K562 (cell line): ENCODE measurements around the gene DCAF11. TPM values are rescaled to one million over a fixed set of nuclear protein-coding genes. Genes with fewer than 3 reads are reported as not detected.

Experiments
- KLF16 ChIP-seq: IDR thresholded peaks from 2 replicates; pipeline ENCODE4 v1.6.1; 2016; ENCODE audit warnings: antibody characterized with exemption
- MTF1 ChIP-seq: fragments of 250-450 bp; sonication (Bioruptor Pico); IDR thresholded peaks from 2 replicates; pipeline ENCODE4 v1.9.0; 2021; ENCODE audit warnings: moderate library complexity, mild to moderate bottlenecking, inconsistent platforms, borderline replicate concordance
- PHTF2 ChIP-seq: fragments of 250-450 bp; sonication (Bioruptor Pico); IDR thresholded peaks from 2 replicates; pipeline ENCODE4 v1.5.0; 2021; ENCODE audit warnings: mild to moderate bottlenecking
- POLR2G ChIP-seq: fragments of 200-400 bp; formaldehyde crosslinking; IDR thresholded peaks from 2 replicates; pipeline ENCODE4 v1.6.1; 2017; ENCODE audit warnings: low read depth, mild to moderate bottlenecking, antibody characterized with exemption, low read length, moderate library complexity
- PYGO2 ChIP-seq: fragments of 450-650 bp; IDR thresholded peaks from 2 replicates; pipeline ENCODE4 v1.6.1; 2016; ENCODE audit warnings: mild to moderate bottlenecking, missing genetic modification characterization, moderate library complexity, missing compliant biosample characterization
- ZNF124 ChIP-seq: sonication (generic); formaldehyde crosslinking; IDR thresholded peaks from 2 replicates; pipeline ENCODE4 v1.8.1; 2022; ENCODE audit warnings: missing genetic modification reagents
- ZNF224 ChIP-seq: sonication (generic); formaldehyde crosslinking; IDR thresholded peaks from 2 replicates; pipeline ENCODE4 v1.8.0; 2022; ENCODE audit warnings: mild to moderate bottlenecking, missing genetic modification reagents
- ZNF695 ChIP-seq: fragments of 450-650 bp; formaldehyde crosslinking; IDR thresholded peaks from 2 replicates; pipeline ENCODE4 v1.4.0; 2020; ENCODE audit warnings: mild to moderate bottlenecking, moderate library complexity
- polyA plus RNA-seq, 8 experiments: library from polyadenylated mRNA; depleted of rRNA in 4 of 8; stranded (reverse) in 5 of 8; unstranded in 3 of 8; fragments of >200 nt; fragmentation: Nextera tagmentation in 2 of 8; fragmentation: Illumina TruSeq in 1 of 8; extraction: Ambion mirVana in 2 of 8; extraction: Trizol in 1 of 8; gene quantifications; 2 replicates each; pipeline versions ENCODE4 v1.2.1 to v1.2.3, GENCODE V29; 2011 to 2014; ENCODE audit warnings: inconsistent platforms in 1 of 8, missing spikeins in 1 of 8
- total RNA-seq, 7 experiments: library from RNA; depleted of rRNA in 6 of 7; stranded (reverse); fragments of >200 nt in 6 of 7; fragmentation: Illumina TruSeq in 2 of 7; extraction: Trizol in 2 of 7; gene quantifications; 2 replicates each; pipeline versions ENCODE4 v1.2.1 to v1.2.3, GENCODE V29; 2011 to 2021; ENCODE audit warnings: low replicate concordance in 1 of 7
- TF ChIP-seq, protein P1 (sequence below): fragments of 450-650 bp; IDR thresholded peaks from 2 replicates; pipeline ENCODE4 v1.6.1; 2017; ENCODE audit warnings: antibody characterized with exemption, mild to moderate bottlenecking
- TF ChIP-seq, protein P2 (sequence below): sonication (generic); formaldehyde crosslinking; IDR thresholded peaks from 2 replicates; pipeline ENCODE4 v1.8.1; 2023; ENCODE audit warnings: mild to moderate bottlenecking, missing genetic modification reagents

Gene DCAF11
- total and polyA plus RNA-seq, 9 of the 15 experiments (the other 6 are each of a cell fraction or from before 2014, with no cell fraction given): 8.5 to 46.2 (median 36.4) TPM

DNA sequence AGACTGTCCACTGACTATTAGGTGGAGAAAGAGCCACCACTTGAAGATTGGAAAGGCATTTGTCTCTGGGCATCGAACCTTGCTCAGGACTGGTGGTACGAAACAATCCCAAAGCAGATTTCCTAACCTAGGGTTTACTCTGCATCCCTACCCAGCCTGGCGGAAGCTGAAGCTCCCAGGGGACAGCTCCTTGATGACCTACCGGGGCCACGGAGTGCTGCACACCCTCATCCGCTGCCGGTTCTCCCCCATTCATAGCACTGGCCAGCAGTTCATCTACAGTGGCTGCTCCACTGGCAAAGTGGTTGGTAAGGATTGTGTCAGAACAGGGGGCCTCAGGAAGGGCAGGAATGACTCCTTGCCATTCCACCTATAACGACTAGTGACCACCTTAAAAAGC, 6.6 kb downstream of the DCAF11 start (continued):
- no peak for TF ChIP-seq MTF1 (CRISPR knock-in tag)
- TF ChIP-seq PHTF2 (CRISPR knock-in tag): no peak
- TF ChIP-seq, protein P1, sequence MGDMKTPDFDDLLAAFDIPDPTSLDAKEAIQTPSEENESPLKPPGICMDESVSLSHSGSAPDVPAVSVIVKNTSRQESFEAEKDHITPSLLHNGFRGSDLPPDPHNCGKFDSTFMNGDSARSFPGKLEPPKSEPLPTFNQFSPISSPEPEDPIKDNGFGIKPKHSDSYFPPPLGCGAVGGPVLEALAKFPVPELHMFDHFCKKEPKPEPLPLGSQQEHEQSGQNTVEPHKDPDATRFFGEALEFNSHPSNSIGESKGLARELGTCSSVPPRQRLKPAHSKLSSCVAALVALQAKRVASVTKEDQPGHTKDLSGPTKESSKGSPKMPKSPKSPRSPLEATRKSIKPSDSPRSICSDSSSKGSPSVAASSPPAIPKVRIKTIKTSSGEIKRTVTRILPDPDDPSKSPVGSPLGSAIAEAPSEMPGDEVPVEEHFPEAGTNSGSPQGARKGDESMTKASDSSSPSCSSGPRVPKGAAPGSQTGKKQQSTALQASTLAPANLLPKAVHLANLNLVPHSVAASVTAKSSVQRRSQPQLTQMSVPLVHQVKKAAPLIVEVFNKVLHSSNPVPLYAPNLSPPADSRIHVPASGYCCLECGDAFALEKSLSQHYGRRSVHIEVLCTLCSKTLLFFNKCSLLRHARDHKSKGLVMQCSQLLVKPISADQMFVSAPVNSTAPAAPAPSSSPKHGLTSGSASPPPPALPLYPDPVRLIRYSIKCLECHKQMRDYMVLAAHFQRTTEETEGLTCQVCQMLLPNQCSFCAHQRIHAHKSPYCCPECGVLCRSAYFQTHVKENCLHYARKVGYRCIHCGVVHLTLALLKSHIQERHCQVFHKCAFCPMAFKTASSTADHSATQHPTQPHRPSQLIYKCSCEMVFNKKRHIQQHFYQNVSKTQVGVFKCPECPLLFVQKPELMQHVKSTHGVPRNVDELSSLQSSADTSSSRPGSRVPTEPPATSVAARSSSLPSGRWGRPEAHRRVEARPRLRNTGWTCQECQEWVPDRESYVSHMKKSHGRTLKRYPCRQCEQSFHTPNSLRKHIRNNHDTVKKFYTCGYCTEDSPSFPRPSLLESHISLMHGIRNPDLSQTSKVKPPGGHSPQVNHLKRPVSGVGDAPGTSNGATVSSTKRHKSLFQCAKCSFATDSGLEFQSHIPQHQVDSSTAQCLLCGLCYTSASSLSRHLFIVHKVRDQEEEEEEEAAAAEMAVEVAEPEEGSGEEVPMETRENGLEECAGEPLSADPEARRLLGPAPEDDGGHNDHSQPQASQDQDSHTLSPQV: no peak
- no peak for TF ChIP-seq ZNF224
- TF ChIP-seq PYGO2 (tag): no peak
- TF ChIP-seq ZNF124 (CRISPR knock-in tag): no peak
- TF ChIP-seq, protein P2, sequence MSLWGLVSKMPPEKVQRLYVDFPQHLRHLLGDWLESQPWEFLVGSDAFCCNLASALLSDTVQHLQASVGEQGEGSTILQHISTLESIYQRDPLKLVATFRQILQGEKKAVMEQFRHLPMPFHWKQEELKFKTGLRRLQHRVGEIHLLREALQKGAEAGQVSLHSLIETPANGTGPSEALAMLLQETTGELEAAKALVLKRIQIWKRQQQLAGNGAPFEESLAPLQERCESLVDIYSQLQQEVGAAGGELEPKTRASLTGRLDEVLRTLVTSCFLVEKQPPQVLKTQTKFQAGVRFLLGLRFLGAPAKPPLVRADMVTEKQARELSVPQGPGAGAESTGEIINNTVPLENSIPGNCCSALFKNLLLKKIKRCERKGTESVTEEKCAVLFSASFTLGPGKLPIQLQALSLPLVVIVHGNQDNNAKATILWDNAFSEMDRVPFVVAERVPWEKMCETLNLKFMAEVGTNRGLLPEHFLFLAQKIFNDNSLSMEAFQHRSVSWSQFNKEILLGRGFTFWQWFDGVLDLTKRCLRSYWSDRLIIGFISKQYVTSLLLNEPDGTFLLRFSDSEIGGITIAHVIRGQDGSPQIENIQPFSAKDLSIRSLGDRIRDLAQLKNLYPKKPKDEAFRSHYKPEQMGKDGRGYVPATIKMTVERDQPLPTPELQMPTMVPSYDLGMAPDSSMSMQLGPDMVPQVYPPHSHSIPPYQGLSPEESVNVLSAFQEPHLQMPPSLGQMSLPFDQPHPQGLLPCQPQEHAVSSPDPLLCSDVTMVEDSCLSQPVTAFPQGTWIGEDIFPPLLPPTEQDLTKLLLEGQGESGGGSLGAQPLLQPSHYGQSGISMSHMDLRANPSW (CRISPR knock-in tag): no peak
- TF ChIP-seq POLR2G: no peak
- no peak for TF ChIP-seq ZNF695
- TF ChIP-seq KLF16: no peak
- TF ChIP-seq, all 486 proteins: peak for 0
